Mucosa of descending colon (tissue), 3 donors: ENCODE data around the gene CDX1. TPM values are rescaled to one million over a fixed set of nuclear protein-coding genes. Genes with fewer than 3 reads are reported as not detected.
A peak's percentile ranks its signal among the peaks of the same experiment; 100 is the strongest.

Source experiments
- ATAC-seq: fragments of 200-7000 bp; cut with Tn5 transposase; one replicate; pipeline ENCODE4 v1.9.1; 2020; ENCODE audit warnings: mild to moderate bottlenecking, moderate library complexity
- DNase-seq, 3 donors: peaks; one replicate each; pipeline ENCODE4 v3.0.0-alpha.2; 2020
- H3K36me3 ChIP-seq: fragments of 200-600 bp; one replicate; pipeline ENCODE4 v1.8.0; 2021; ENCODE audit warnings: low read depth, mild to moderate bottlenecking
- H3K4me1 ChIP-seq: fragments of 200-600 bp; one replicate; pipeline ENCODE4 v1.8.0; 2021; ENCODE audit warnings: low read depth, mild to moderate bottlenecking
- H3K4me3 ChIP-seq: fragments of 200-600 bp; one replicate; pipeline ENCODE4 v1.8.0; 2021; ENCODE audit warnings: mild to moderate bottlenecking
- H3K9me3 ChIP-seq: fragments of 200-600 bp; one replicate; pipeline ENCODE4 v1.8.0; 2021; ENCODE audit warnings: mild to moderate bottlenecking
- intact Hi-C, 2 donors: fragments of 100-400 bp; cut with DNase I in 1 of 2; cut with micrococcal nuclease in 1 of 2; formaldehyde crosslinking; loops; one replicate each; pipeline versions ENCODE4 v1.11.0 to v1.11.1; 2022; cut with DNase I, micrococcal nuclease
- total RNA-seq, 3 donors: library from RNA; stranded (reverse); fragmentation: NEBNext Ultra II Directional in 2 of 3; extraction: Animal tissue kit (Norgen Biotek cat#: 25700) in 2 of 3; gene quantifications; one replicate each; pipeline versions ENCODE4 v1.2.1 to v1.2.4, GENCODE V29; 2021 to 2023
- TF ChIP-seq, protein P1 (sequence below): fragments of 200-600 bp; IDR thresholded peaks from one replicate; pipeline ENCODE4 v1.8.0; 2022; ENCODE audit warnings: antibody characterized with exemption, mild to moderate bottlenecking
- donor health status: DM: no; HTN: no; CAD: no; lungs with moderate emphysema.
- donor health status: DM: no; HTN: no; CAD: no.
- donor health status: DM: no; HTN: yes; CAD: no.

Gene CDX1
- total RNA-seq, 3 donors from 2014 or later: 140 to 306 (median 302) TPM

DNA sequence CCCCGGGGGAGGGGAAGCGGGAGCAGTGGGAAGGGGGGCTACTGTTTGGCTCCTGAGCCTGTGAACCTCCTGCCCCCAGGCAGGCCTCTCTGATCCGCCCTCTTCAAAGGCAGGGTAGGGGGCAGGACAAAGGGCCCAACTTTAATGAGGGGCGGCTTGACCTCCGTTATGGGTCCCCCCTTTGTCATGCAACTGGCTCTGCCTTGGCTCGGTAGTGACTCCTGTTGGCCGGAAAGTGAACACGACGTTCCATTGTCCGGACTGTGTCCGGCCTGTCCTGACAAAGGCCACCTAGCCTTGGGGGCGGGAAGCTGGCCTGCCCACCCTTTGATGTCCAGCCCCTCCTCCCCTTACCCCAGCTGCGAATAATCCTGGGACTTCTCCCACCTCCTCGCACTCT, 1.3 kb downstream of the CDX1 start:
- DNase-seq (peak in 2 of 3 donors; percentile 67 to 72), ATAC-seq (peak; percentile 39)
- TF ChIP-seq, protein P1, sequence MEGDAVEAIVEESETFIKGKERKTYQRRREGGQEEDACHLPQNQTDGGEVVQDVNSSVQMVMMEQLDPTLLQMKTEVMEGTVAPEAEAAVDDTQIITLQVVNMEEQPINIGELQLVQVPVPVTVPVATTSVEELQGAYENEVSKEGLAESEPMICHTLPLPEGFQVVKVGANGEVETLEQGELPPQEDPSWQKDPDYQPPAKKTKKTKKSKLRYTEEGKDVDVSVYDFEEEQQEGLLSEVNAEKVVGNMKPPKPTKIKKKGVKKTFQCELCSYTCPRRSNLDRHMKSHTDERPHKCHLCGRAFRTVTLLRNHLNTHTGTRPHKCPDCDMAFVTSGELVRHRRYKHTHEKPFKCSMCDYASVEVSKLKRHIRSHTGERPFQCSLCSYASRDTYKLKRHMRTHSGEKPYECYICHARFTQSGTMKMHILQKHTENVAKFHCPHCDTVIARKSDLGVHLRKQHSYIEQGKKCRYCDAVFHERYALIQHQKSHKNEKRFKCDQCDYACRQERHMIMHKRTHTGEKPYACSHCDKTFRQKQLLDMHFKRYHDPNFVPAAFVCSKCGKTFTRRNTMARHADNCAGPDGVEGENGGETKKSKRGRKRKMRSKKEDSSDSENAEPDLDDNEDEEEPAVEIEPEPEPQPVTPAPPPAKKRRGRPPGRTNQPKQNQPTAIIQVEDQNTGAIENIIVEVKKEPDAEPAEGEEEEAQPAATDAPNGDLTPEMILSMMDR: peak; percentile 38
- Histone ChIP-seq H3K4me1 (peaks cover 50% of the 10 kb centered on the region), H3K36me3 (no peaks in the 10 kb centered on the region), H3K4me3 (peak overlapping the region; percentile 47), H3K9me3 (no peaks in the 10 kb centered on the region)
- intact Hi-C loops: no loop called here

DNA sequence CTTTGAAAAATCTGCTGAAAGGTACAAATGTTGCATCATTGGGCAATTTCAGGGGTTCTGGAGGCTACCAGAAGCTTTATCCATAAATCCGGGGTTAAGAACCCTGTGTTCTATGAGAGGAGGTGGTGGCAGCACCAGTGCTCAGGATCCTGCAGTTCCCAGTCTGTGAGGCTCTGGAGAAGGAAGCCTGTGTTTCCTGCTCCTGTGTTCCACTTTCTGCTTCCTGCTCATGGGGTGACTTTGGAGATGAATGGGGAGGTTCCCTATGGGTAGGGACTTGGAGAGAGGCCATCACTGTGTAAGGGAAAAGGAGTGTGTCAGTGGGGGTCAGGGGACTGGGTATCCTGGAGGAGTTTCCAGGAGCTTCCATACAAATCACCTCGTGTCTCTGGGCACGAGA, 2.3 kb downstream of the CDX1 start:
- Histone ChIP-seq H3K36me3 (no peaks in the 10 kb centered on the region), H3K9me3 (no peaks in the 10 kb centered on the region), H3K4me3 (no peak overlapping the region), H3K4me1 (peaks cover 50% of the 10 kb centered on the region)
- TF ChIP-seq, protein P1: no peak
- DNase-seq: peak in 1 of 3 donors; percentile 50
- intact Hi-C loops: no loop called here
- ATAC-seq: peak; percentile 42

DNA sequence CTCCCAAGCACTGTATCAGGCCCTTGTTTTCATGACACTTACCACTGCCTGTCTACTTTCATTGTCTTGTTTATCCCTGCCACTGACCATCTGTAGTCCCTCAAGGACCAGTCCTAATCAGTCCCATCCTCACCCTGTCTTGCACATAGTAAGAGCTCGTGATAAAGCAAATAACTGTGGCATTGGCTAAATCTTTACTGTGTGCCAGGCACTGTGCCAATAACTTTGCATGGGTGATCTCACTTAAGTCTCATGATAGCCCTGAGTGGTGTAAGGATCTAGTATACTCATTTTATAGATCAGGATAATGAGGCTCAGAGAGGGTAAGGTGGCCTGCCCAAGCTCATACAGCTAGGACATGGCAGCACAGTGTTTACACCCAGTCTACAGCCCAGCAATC, 5.6 kb downstream of the CDX1 start:
- peak; percentile 41 for ATAC-seq
- no peaks in the 10 kb centered on the region for H3K36me3 ChIP-seq
- TF ChIP-seq, protein P1: no peak
- DNase-seq: no peak
- H3K9me3 ChIP-seq: no peaks in the 10 kb centered on the region
- H3K4me1 ChIP-seq: peaks cover 65% of the 10 kb centered on the region
- H3K4me3 ChIP-seq: no peak overlapping the region
- intact Hi-C loops: no loop called here

DNA sequence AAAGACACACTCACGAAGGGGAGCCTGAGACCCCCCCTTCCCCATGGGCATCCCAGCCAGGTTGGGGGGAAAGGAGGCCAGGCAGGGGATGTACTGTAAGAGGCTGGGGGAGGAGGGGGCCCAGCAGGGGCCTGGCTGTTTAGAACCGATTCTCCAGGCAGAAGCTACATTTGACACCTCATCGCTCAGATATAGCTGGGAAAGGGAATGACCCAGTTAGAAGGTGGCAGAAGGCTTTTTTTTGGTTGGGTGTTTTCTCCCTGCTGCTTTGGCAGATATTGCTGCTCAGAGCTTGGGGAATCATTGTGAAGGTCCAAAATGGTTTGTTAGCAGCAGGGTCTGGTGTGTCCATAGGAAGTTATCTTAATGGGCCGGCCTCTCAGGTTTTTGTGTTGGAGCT, 6.0 kb downstream of the CDX1 start:
- Histone ChIP-seq H3K36me3 (no peaks in the 10 kb centered on the region), H3K9me3 (no peaks in the 10 kb centered on the region), H3K4me1 (peaks cover 66% of the 10 kb centered on the region), H3K4me3 (no peak overlapping the region)
- ATAC-seq (no peak), DNase-seq (no peak)
- TF ChIP-seq, protein P1: no peak
- intact Hi-C loops: no loop called here

DNA sequence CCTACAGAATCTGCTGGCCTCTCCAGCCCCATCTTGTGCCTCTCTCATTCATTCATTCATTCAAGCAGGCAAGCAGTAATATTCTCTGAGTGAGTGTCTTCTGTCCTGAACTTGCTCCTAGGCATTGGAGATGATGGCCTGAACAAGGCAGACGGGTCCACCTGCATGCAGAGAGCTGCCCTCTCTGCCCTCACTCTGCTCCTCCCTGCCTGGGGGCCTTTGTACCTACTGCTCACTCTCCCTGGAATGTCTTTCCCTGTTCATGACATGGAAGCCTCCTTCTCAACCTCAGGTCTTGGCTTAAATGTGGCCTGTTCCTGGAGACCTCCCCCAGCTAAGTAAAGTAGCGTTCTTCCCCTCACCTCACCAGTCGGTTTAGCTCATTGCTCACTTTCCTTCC, 6.6 kb downstream of the CDX1 start:
- DNase-seq (no peak), ATAC-seq (peak; percentile 17)
- Histone ChIP-seq H3K36me3 (no peaks in the 10 kb centered on the region), H3K9me3 (no peaks in the 10 kb centered on the region), H3K4me3 (no peak overlapping the region), H3K4me1 (peaks cover 69% of the 10 kb centered on the region)
- TF ChIP-seq, protein P1: no peak
- intact Hi-C loops: no loop called here

DNA sequence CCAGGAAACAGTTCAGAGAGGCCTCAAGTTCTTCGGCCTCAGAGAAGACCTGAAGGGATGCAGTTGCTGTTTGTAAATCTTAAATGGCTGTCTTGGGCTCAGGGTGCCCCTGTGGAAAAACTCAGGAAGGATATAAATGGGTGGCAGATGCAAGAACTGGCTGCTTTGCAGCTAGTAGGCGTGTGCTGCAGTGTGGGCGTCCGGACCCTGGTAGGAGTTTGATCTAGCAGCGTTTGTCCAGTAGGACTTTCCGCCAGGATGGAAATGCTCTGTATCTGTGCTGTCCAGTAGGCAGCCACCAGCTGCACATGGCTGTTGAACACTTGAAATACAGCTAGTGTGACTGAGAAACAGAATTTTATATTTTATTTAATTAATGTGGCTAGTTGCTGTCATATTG, 7.7 kb downstream of the CDX1 start:
- TF ChIP-seq, protein P1: no peak
- DNase-seq: no peak
- intact Hi-C loops: no loop called here
- Histone ChIP-seq H3K4me1 (peaks cover 76% of the 10 kb centered on the region), H3K9me3 (no peaks in the 10 kb centered on the region), H3K4me3 (no peak overlapping the region), H3K36me3 (no peaks in the 10 kb centered on the region)
- ATAC-seq: no peak
